GM19099 (cell line): Measurements from ENCODE around the gene DEPP1.

Experiments used
- POLR2A ChIP-seq: IDR thresholded peaks from 3 replicates; pipeline ENCODE4 v1.6.1; 2011; ENCODE audit warnings: low read depth; ENCODE audit not compliant: insufficient read length; ENCODE audit errors: extremely low read depth

The DEPP1 gene, protein sequence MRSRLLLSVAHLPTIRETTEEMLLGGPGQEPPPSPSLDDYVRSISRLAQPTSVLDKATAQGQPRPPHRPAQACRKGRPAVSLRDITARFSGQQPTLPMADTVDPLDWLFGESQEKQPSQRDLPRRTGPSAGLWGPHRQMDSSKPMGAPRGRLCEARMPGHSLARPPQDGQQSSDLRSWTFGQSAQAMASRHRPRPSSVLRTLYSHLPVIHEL

DNA sequence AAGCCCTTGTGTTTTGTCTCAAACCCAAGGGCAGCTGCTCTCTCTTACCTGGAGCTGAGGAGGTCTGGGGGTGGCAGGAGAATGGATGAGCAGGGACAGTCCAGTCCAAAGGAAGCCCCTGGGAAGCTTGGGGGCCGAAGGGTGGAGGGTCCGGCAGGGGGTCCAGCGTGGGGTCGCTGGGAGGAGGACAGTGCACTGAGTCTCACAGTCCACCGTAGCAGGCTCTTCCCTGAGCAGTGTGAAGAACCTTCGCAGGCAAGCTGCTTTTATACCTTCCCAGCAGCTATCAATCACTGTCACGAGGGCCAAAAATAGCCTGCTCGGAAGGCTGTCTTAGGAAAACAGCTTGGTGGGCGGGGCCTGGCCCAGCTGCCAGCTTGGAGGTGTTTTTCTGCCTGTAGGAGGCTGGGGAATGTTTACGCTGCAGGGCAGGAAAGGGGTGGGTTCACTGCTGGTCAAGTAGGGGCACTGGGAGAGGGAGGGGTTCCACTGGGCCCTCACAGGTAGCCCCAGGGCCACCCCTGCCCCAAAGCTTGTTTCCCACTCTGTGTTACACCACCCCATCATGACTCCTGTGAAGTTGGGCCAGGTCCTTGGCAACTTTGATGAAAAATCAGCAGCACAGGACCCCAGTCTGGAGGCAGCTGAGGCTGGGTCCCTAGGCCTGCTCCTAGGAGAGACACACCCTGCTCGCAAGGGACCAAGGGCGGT, at the start of gene DEPP1:
TSS of gene DEPP1 (minus strand) at position 240 of the 711 bp plus-strand sequence. CDS start 779 bp downstream, outside the sequence.
- peak; percentile 83 for TF ChIP-seq POLR2A

DNA sequence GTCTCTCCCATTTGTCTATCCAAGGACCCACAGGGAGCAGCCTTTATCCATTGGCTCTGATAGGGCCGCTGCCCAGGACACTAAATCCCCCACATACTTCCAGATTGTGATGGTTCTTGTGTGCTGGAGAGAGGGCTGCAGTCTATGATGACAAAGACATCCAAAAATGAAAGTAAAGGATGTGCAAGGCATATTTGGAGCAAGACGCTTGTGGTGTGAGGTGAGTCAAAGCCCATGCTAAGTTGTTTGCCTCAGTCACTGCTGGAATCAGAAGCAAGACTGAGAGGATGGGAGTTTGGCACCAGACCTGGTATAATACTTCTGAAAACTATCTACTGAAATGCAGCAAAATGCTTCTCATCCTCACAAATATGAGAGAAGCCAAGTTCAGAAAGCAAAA, 44.8 kb upstream of the DEPP1 start:
- no peak for TF ChIP-seq POLR2A

DNA sequence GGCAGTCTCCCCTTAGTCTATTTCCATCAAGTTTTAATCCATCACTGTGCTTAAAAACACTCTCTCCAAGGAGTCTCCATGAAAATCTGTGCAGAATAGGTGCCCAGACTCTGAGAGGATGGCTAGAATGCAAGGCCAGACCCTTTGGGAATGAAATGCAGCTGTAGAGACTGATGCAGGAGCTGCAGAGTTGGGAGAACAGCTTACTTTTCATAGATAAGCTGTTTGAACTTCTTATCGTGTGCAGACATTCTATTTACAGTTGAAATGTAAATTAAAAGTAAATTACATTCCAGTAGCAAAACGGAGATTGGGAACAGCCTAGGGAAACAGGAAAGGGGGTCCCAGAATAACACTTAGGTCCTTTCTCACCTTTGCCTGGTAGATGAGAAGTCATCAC, 37.0 kb upstream of the DEPP1 start:
- no peak for TF ChIP-seq POLR2A

DNA sequence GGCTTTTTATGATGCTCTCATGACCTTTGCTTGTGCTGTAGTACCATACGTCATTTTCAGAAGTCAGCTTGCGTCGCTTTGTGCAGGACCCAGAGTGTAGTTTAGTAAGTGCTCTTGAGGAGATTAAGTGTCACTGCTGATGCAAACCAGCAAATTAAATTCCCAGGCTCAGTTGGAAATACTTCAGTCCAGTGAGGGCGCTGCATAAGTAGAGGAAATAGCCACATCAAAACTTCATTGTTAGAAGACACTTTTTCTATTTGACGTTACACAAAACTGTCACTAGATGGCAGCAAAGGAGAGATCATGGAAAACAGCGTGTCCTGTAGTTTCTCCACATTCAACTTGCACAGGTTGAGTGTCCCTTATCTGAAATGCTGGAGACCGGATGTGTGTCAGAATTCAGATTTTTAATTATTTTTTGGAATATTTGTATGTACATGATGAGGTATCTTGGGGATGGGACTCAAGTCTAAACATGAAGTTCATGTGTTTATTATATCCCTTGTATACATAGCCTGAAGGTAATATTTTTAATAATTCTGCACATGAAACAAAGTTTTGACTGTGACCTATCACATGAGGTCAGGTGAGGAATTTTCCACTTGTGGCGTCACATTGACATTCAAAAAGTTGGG, 30.0 kb upstream of the DEPP1 start:
- no peak for TF ChIP-seq POLR2A

DNA sequence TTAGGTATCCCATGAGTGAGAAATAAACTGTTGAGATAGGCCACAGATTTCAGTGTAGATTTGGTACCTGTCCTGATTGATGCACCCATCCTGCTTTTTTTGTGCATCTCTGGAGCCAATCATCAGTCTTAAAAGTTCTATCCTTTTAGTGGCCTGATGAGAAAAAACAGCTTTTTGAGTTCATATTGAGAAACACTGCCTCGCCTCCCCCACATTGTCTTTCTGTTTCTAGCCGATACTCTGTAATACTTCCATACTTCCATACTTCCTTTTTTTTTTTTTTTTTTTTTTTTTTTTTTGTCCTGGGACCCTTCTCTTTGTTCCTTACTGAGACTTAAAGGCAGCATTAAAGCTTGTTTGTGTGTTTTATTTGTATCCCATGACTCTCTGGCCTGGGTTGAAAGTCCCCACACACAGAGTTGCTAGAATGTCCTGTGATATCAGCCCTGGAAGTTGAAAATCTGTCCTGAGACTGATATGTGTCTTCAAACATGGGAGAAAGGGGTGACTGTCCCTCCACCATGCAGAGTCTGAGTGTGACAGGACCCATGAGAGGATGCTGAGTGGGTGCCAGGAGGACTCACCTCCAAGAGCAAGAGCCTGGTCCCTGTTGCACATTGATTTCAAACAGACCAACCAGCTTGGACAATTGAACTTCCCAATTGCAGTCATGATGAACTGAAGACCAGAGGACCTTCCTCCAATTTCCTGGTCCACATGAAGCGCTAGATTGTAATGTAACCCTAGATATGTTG, 27.8 kb upstream of the DEPP1 start:
- TF ChIP-seq POLR2A: no peak

DNA sequence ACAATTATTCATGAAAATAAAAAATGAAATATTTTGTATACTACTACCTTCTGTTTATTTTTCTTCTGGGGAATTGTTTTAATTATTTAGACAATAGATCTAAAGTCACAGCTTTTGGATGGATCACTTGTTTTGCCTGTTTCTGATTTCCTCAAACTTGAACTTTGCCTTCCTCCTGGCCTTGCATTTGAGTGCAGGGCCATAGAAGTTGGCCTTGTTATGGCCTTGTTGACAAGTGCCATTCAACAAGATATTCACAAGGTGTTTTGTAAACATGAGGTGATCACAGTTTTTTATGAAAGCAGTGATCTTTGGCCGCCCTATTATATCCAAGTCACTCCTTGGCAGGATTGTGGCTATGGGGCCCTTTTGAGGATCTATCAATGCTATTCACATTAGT, 26.7 kb upstream of the DEPP1 start:
- peak; percentile 7 for TF ChIP-seq POLR2A

DNA sequence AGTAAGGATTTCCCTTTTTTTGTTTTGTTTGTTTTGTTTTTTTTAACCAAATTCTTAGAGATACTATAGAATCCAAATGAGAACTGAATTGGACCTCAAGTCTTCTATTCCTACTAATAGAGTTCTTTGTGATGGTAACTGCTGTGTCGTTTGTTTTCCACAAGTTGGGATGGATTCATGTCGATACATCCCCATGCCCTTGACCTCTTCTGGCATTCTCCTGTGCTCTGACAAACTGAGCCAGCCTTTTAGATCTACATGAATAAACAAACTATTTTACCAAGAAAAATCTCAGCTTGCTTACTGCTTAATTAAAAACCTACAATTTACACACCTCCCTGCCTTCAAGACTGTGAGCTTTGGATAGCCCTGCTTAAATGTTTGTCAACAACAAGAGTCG, 26.1 kb upstream of the DEPP1 start:
- no peak for TF ChIP-seq POLR2A

DNA sequence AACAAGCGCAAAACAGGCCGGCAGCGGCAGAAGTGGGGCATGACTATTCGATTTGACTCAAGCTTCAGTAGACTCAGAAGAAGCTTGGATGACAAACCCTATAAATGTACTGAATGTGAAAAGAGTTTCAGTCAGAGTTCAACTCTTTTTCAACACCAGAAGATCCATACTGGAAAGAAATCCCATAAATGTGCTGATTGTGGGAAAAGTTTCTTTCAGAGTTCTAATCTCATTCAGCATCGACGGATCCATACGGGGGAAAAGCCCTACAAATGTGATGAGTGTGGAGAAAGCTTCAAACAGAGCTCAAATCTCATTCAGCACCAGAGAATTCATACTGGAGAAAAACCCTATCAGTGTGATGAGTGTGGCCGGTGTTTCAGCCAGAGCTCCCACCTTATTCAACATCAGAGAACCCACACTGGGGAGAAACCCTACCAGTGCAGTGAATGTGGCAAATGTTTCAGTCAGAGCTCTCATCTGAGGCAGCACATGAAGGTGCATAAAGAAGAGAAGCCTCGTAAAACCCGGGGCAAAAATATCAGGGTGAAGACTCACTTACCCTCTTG, 24.9 kb upstream of the DEPP1 start:
- TF ChIP-seq POLR2A: no peak

DNA sequence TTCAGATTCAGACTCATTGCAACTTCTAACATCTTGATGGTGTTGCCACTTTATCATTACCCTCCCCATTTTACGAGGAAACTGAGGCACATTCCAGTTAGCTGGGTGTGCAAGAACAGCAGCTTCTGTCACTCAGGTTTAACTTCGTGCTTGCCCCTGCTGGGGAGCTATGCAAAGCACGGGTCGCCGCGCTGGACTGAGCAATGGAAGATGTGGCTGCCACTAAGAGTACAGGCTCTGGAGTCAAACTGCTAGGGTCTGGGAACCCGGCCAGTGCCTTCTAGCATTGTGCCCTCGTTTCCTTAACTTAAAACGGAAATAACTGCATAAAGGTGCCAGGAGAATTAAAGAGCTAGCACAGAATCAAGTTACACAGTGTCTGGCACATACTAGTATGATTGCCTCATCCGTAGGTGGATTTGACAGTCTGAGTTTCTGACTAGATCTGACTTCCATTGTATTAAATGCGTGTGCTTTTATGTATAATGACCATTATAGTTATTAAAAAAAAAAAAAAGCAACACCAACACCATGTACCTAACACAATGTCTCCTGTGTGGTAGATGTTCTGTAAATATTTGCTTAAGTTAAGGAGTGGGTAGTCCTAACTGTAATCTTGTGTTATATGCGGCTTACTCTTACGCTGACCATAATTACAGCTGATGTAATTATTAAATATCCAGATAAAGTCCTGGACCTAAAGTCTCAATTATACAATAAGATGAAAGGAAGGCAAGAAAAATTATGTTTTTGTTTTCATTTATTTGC, 23.0 kb upstream of the DEPP1 start:
- TF ChIP-seq POLR2A: peak; percentile 9

DNA sequence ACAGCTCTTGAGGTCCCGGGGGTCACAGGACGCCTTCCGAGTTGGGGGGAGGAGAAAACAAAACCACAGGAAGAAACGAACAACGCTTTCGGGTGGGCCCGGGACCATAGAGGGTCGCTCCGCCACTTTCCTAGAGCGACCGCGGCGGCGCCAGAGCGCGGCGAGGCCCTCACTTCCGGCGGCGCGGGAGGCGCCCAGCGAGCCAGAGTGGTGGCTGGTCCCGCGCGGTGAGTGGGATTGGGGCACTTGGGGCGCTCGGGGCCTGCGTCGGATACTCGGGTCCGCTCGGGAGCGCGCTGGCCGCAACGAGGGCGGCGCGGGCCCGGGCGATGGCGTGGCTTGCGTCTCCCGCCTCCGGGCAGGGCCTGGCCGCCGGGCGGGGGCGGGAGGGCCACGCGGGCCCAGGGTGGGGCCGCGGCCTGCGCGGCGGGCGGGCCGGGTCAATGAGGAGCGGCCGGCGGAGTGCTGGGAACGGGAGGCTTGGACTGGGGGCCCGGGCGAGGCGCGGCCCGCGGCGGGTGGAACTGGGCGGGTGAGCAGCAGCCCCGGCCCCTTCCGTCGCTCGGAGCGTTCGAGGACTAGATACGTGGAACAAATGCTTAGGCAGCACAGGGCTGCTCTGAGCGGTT, 22.3 kb upstream of the DEPP1 start, which contains the start of gene ZNF22:
TSS of gene ZNF22 (plus strand) at position 172 of the 629 bp plus-strand sequence. CDS start 2,446 bp downstream, outside the sequence.
- TF ChIP-seq POLR2A: peak; percentile 85

DNA sequence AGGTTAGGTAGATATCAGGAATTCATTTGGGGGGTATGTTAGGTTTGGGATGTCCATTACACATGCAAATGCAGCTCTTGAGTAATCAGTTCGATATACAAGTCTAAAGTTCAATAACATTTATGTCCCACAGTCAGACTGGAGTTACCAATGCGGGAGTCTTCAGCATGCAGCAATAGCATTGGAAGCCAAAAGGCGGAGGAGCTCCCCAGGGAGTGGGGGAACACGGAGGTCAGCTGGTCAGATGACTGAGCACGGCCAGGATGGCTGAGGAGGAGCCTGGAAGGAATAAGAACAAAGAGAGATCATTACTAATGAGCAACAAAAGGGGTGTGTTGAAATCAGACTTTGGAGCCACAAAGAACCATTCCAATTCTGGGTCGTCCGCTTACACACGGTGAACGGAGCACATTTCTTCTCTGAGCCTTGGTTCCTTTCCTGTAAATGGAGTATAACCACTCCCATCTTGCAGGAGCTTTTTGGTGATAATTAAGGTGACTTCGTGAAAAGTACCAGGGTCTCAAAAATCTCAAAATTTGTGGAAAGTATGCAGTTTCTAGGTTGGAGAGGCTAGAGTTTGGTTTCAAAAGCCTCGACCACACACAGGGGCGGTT, 21.6 kb upstream of the DEPP1 start:
- TF ChIP-seq POLR2A: no peak

DNA sequence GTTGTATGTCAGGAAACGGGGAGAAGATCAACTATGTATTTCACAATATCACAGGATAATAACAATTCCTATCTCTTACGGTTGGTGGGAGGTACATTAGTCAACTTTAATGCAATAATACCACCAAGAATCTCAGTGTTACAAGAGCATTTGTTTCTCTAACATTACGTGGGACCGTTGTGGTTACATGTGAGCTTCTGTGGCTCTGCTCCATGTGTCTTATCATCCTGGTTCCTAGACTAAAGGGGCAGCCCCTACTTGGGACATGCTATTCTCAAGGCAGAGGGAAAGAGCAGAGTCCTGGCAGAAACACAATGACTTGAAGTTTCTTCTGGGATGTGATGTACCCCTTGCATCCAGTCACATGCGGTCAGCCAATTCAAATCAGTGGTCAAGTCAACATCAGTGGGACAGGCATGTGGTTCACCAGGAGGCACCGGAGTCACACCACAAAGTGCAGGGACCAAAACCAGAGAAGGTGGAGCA, 19.6 kb upstream of the DEPP1 start:
- no peak for TF ChIP-seq POLR2A

DNA sequence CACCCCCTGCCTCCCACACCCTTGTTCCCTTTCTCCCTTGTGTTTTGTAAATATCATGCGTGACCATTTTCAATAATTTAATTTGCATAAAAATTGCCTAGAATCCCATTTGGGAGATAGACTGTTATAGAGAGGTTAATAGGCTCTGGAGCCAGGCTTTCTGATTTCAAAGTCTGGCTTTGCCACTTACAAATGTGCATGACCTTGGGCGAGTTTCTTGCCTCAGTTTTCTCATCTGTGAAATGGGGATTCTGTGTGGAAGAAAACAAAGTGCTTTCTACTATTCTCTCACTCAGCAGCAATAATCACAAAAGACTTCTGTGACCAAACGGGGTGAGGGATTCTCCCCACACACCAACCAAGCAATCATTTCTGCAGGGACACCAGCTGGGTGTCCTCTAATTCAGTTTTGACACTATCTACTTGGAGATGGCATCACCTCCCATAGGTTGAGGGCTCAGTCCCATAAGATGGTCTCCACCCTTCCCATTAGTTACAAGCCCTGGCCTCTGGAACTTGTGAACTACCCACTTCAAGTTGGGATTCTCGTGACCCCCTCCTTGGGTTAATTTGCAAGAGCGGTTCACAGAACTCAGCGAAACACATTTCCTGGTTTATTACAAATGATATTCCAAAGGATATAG, 18.6 kb upstream of the DEPP1 start:
- TF ChIP-seq POLR2A: no peak
